ENCODE results near the gene SLC19A2.

- no peak for TF ChIP-seq NFIC (IDR thresholded peaks at IDR 0.05)
- no peak for TF ChIP-seq TAF1 (IDR thresholded peaks at IDR 0.05; ENCODE audit: low read depth)
- no peak for TF ChIP-seq YY1 (IDR thresholded peaks at IDR 0.05; ENCODE audit: low read depth)
- no peak for TF ChIP-seq CEBPB (IDR thresholded peaks at IDR 0.05)
- TF ChIP-seq, protein P1, sequence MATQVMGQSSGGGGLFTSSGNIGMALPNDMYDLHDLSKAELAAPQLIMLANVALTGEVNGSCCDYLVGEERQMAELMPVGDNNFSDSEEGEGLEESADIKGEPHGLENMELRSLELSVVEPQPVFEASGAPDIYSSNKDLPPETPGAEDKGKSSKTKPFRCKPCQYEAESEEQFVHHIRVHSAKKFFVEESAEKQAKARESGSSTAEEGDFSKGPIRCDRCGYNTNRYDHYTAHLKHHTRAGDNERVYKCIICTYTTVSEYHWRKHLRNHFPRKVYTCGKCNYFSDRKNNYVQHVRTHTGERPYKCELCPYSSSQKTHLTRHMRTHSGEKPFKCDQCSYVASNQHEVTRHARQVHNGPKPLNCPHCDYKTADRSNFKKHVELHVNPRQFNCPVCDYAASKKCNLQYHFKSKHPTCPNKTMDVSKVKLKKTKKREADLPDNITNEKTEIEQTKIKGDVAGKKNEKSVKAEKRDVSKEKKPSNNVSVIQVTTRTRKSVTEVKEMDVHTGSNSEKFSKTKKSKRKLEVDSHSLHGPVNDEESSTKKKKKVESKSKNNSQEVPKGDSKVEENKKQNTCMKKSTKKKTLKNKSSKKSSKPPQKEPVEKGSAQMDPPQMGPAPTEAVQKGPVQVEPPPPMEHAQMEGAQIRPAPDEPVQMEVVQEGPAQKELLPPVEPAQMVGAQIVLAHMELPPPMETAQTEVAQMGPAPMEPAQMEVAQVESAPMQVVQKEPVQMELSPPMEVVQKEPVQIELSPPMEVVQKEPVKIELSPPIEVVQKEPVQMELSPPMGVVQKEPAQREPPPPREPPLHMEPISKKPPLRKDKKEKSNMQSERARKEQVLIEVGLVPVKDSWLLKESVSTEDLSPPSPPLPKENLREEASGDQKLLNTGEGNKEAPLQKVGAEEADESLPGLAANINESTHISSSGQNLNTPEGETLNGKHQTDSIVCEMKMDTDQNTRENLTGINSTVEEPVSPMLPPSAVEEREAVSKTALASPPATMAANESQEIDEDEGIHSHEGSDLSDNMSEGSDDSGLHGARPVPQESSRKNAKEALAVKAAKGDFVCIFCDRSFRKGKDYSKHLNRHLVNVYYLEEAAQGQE (IDR thresholded peaks at IDR 0.05; ENCODE audit: low read depth): no peak
- TF ChIP-seq RAD21 (IDR thresholded peaks at IDR 0.05; ENCODE audit: low read depth): no peak
- TF ChIP-seq TCF12 (IDR thresholded peaks at IDR 0.05; ENCODE audit: low read depth): no peak
- TF ChIP-seq EGR1 (IDR thresholded peaks at IDR 0.05): no peak
- TF ChIP-seq CREB1 (IDR thresholded peaks at IDR 0.05; ENCODE audit: low read depth): no peak
- TF ChIP-seq MAX (IDR thresholded peaks at IDR 0.05): no peak
- TF ChIP-seq FOXM1 (IDR thresholded peaks at IDR 0.05; ENCODE audit: borderline replicate concordance, low read depth): no peak
- no peak for TF ChIP-seq EP300 (IDR thresholded peaks at IDR 0.05; ENCODE audit: borderline replicate concordance)
- no peak for TF ChIP-seq ZBTB7A (IDR thresholded peaks at IDR 0.05; ENCODE audit: low read depth)
- TF ChIP-seq TEAD4 (IDR thresholded peaks at IDR 0.05): no peak
These were observed 9.5 kb upstream of the SLC19A2 start for GRCh38 chr1:169495046-169495775.
